Measurements from ENCODE around the gene DOK4. TPM values are rescaled to one million over a fixed set of nuclear protein-coding genes. Genes with fewer than 3 reads are reported as not detected.

The DOK4 gene
- total and polyA plus RNA-seq, 7 donors = 3.9 to 147 (median 21.8) TPM

DNA sequence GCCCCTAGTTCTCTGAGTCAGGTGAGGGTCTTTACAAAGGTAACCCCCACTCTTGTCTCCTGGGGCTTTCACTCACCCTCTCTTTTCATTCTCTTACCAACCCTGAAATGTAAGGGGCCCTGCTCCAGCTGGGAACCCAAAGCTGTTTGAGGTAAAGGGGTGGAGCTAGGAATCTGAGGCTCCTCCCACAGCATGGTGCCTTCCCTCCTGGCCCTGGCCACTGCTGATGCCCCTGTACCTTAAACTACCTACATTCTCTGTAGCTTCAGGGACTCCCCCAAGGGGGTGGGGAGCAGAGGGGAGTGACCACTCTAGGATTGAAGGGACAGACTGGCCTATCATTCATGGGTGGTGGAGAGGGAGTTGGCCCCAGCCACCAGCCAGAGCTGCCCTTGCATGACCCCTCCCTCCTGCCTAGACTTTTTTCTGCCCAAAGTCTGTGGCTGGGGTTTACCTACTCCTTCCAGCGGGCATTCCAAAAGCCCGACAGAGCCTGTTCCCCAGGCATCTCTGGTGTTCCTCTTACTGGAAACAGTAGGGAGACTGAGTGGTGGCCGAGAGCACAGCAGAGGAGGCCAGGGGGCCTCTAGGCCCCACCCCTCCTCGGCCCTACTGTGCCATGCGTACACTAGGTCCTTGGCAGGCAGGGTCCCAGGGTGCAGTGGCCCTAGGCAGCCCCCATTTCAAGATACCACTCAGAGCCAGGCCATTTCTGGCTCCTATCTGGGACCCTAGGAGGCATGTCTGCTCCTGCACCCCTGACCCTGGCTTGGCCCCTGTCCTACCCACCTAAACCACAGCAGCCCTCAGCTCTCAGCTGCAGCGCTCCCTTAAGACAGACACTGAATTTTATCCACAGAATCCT is 9.5 kb downstream of the DOK4 start:
- DNase-seq = no peak
- 90 to 91% methylated on average over 6 of the region's 6 CpGs for WGBS, 2 donors

GRCh38 chr16:57475711-57476339 is 10.5 kb downstream of the DOK4 start:
- 20 to 56% methylated on average over 12 of the region's 12 CpGs for WGBS, 2 donors
- H3K36me3 ChIP-seq = peaks cover 6 to 40% (median 11%) of the 10 kb centered on the region in 4 donors
- H3K4me3 ChIP-seq = no peak overlapping the region
- peaks cover 0 to 24% (median 21%) of the 10 kb centered on the region in 4 donors for H3K4me1 ChIP-seq
- DNase-seq = no peak
- no peaks in the 10 kb centered on the region for H3K9me3 ChIP-seq
- intact Hi-C loops (cut with DNase I) = no loop called here
- no peaks in the 10 kb centered on the region for H3K27me3 ChIP-seq
- TF ChIP-seq, protein P1, sequence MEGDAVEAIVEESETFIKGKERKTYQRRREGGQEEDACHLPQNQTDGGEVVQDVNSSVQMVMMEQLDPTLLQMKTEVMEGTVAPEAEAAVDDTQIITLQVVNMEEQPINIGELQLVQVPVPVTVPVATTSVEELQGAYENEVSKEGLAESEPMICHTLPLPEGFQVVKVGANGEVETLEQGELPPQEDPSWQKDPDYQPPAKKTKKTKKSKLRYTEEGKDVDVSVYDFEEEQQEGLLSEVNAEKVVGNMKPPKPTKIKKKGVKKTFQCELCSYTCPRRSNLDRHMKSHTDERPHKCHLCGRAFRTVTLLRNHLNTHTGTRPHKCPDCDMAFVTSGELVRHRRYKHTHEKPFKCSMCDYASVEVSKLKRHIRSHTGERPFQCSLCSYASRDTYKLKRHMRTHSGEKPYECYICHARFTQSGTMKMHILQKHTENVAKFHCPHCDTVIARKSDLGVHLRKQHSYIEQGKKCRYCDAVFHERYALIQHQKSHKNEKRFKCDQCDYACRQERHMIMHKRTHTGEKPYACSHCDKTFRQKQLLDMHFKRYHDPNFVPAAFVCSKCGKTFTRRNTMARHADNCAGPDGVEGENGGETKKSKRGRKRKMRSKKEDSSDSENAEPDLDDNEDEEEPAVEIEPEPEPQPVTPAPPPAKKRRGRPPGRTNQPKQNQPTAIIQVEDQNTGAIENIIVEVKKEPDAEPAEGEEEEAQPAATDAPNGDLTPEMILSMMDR (IDR thresholded peaks at IDR 0.05) = peak in 2 of 4 experiments; percentile 31 to 37
- TF ChIP-seq EP300 (IDR thresholded peaks at IDR 0.05) = no peak
- H3K27ac ChIP-seq = no peak overlapping the region

More for the DNA sequence above, 9.5 kb downstream of the DOK4 start:
- no peaks in the 10 kb centered on the region for H3K9me3 ChIP-seq
- H3K27ac ChIP-seq = no peak overlapping the region
- no peak overlapping the region for H3K4me3 ChIP-seq
- no peaks in the 10 kb centered on the region for H3K27me3 ChIP-seq
- H3K4me1 ChIP-seq = peaks cover 0 to 21% (median 19%) of the 10 kb centered on the region in 4 donors
- H3K36me3 ChIP-seq = peaks cover 0 to 31% (median 5%) of the 10 kb centered on the region in 4 donors
- intact Hi-C loops (cut with DNase I) = no loop called here
- TF ChIP-seq, protein P1 (IDR thresholded peaks at IDR 0.05) = no peak
- no peak for TF ChIP-seq POLR2A (IDR thresholded peaks at IDR 0.05)
- no peak for TF ChIP-seq POLR2AphosphoS5 (IDR thresholded peaks at IDR 0.05)
- no peak for TF ChIP-seq EP300 (IDR thresholded peaks at IDR 0.05)

DNA sequence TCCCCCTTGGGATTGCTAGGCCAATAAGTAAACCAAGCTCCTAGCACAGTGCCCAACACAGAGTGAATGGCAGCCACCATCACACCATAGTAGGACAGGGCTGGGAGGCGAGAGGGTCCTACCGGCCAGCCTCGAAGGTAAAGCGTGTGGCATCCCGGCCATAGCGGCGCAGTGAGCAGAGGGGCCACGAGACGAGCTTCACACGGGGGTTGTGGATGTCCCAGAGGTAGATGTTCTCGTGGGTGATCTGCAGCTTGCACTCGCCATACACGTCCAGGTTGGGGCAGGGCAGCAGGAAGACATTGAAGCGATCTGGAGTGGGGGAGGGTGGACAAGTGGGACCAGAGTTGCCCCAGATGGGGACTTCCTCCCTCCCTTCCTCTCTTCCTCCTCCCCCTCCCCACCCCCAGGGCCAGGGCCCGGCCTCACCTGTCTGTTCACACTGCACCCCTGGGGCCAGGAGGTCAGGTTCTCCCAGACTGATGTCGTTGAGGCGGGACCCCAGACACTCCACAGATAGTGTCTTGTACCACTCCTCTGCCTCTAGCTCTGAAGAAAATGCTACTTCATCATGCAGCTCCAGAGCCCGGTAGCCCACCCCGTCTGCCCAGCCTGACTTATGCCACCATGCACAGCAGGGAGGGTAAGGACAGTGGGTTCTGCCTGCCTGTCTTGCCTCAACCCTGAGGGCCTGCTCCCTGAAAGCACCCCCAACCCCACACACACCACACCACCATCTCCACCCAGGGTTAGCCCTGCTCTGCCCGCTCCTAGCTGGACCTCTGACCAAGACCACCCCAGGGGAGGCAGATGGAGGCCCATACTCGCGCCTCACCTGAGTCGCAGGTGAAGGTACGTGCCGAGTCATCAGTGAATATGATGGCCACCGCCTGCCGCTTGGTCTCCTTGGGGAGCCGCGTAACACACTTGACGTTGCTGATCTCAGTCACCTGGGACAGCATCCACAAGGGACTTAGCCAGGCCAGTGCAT is 11.3 kb downstream of the DOK4 start:
- intact Hi-C loops (cut with DNase I) = no loop called here

DNA sequence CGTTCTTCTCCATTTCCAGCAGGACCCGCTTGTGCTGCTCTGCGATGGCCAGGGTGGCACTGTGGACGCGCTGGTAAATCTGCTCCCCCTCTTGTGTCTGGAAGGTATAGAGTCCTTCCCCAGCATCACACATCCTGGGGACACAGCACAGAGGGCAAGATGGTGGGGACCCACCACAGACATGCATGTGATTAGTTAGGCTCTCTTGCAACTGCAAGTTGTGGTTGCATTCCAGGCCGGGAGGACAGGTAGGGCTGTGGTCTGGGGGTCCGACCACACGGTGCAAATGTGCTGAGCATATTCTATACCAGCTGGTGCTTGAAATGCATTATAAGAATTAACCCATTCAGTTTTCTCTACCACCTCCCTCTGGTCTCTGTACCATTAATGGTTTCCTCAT is 12.4 kb downstream of the DOK4 start:
- H3K4me1 ChIP-seq = peaks cover 0 to 15% (median 11%) of the 10 kb centered on the region in 4 donors
- WGBS, 2 donors = 86 to 87% methylated on average over 8 of the region's 8 CpGs
- peaks cover 23 to 59% (median 30%) of the 10 kb centered on the region in 4 donors for H3K36me3 ChIP-seq
- no peaks in the 10 kb centered on the region for H3K27me3 ChIP-seq
- TF ChIP-seq POLR2AphosphoS5 (IDR thresholded peaks at IDR 0.05) (no peak), POLR2A (IDR thresholded peaks at IDR 0.05) (no peak), EP300 (IDR thresholded peaks at IDR 0.05) (no peak)
- TF ChIP-seq, protein P1 (IDR thresholded peaks at IDR 0.05) = no peak
- H3K27ac ChIP-seq = no peak overlapping the region
- intact Hi-C loops (cut with DNase I) = no loop called here
- no peaks in the 10 kb centered on the region for H3K9me3 ChIP-seq
- no peak for DNase-seq
- H3K4me3 ChIP-seq = no peak overlapping the region

More for the DNA sequence above, 11.3 kb downstream of the DOK4 start:
- H3K27ac ChIP-seq = no peak overlapping the region
- H3K27me3 ChIP-seq = no peaks in the 10 kb centered on the region
- no peak for TF ChIP-seq EP300 (IDR thresholded peaks at IDR 0.05)
- TF ChIP-seq POLR2A (IDR thresholded peaks at IDR 0.05) = no peak
- TF ChIP-seq, protein P1 (IDR thresholded peaks at IDR 0.05) = no peak
- no peaks in the 10 kb centered on the region for H3K9me3 ChIP-seq
- DNase-seq = no peak
- no peak overlapping the region for H3K4me3 ChIP-seq
- 80 to 90% methylated on average over 30 of the region's 30 CpGs for WGBS, 2 donors
- H3K36me3 ChIP-seq = peaks cover 15 to 49% (median 20%) of the 10 kb centered on the region in 4 donors
- H3K4me1 ChIP-seq = peaks cover 0 to 26% (median 22%) of the 10 kb centered on the region in 4 donors
